Thoracic aorta (tissue), 2 donors: Measurements from ENCODE around the gene SPESP1. TPM values are rescaled to one million over a fixed set of nuclear protein-coding genes. Genes with fewer than 3 reads are reported as not detected.
"Not testable (repeated sequence)": the region's sequence is repeated elsewhere in the genome, so short reads cannot be mapped to it uniquely, and the experiment has no call there.

ENCODE experiments used
- ATAC-seq: fragments of 150-250 bp; one replicate; pipeline ENCODE4 v1.8.0; 2017; ENCODE audit warnings: low read depth; ENCODE audit not compliant: insufficient number of reproducible peaks, low FRiP score
- DNase-seq: peaks from one replicate; pipeline ENCODE4 v3.0.0-alpha.2; 2020; ENCODE audit warnings: low spot score
- H3K27ac ChIP-seq, 2 donors: fragments of 200-600 bp; sonication (generic); 1 replicate in 1 of 2; 2 replicates in 1 of 2; pipeline ENCODE4 v1.5.1; 2016; ENCODE audit warnings: mild to moderate bottlenecking in 2 of 2, moderate library complexity in 2 of 2
- H3K27me3 ChIP-seq: fragments of 200-600 bp; sonication (generic); replicated peaks from 2 replicates; pipeline ENCODE4 v1.6.0; 2016; ENCODE audit warnings: mild to moderate bottlenecking; ENCODE audit not compliant: insufficient read depth
- H3K36me3 ChIP-seq: fragments of 200-600 bp; sonication (generic); one replicate; pipeline ENCODE4 v1.5.1; 2016
- H3K4me1 ChIP-seq, 2 donors: fragments of 200-600 bp; sonication (generic); 1 replicate in 1 of 2; 2 replicates in 1 of 2; pipeline versions ENCODE4 v1.5.1 to v1.6.0; 2016; ENCODE audit warnings: low read depth in 2 of 2, mild to moderate bottlenecking in 1 of 2; ENCODE audit not compliant: control insufficient read depth in 1 of 2
- H3K4me3 ChIP-seq: fragments of 200-600 bp; sonication (generic); 2 replicates; pipeline ENCODE4 v1.5.1; 2016; ENCODE audit warnings: mild to moderate bottlenecking
- H3K9me3 ChIP-seq: fragments of 200-600 bp; sonication (generic); 2 replicates; pipeline ENCODE4 v1.5.1; 2016
- CTCF ChIP-seq: fragments of 200-600 bp; sonication (generic); IDR thresholded peaks from one replicate; pipeline ENCODE4 v1.5.1; 2019; ENCODE audit warnings: antibody characterized with exemption
- total RNA-seq, 2 donors: library from RNA; depleted of rRNA; stranded (reverse); fragments of >200 nt; gene quantifications; one replicate each; pipeline versions ENCODE4 v1.1.0 to v1.2.3, GENCODE V29; 2016

Gene SPESP1
- total RNA-seq, 2 donors from 2014 or later, result 2.7 to 3.3 TPM

DNA sequence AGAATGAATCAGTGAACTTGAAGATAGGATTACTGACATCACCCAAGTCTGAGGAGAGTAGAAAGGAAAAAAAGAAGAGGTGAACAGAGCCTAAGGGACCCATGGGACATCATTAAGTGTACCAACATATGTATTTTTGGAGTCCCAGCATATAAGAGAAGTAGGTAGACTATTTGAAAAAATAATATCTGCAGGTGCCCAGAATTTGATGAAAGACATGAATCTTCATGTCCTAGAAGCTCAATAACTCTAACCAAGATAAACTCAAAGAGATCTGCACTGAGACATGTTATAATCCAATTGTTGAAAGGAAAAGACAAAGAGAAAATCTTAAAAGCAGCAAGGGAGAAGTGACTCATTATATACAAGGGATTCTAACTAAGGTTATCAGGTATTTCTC lies 39.0 kb downstream of the SPESP1 start:
- no peak for TF ChIP-seq CTCF
- no peak overlapping the region for H3K27ac ChIP-seq
- DNase-seq (no peak), ATAC-seq (no peak)
- no peak overlapping the region for H3K4me3 ChIP-seq
- no peaks in the 10 kb centered on the region for H3K36me3 ChIP-seq
- no peaks in the 10 kb centered on the region for H3K4me1 ChIP-seq
- H3K9me3 ChIP-seq, result peaks cover 12% of the 10 kb centered on the region
- H3K27me3 ChIP-seq, result no peaks in the 10 kb centered on the region

DNA sequence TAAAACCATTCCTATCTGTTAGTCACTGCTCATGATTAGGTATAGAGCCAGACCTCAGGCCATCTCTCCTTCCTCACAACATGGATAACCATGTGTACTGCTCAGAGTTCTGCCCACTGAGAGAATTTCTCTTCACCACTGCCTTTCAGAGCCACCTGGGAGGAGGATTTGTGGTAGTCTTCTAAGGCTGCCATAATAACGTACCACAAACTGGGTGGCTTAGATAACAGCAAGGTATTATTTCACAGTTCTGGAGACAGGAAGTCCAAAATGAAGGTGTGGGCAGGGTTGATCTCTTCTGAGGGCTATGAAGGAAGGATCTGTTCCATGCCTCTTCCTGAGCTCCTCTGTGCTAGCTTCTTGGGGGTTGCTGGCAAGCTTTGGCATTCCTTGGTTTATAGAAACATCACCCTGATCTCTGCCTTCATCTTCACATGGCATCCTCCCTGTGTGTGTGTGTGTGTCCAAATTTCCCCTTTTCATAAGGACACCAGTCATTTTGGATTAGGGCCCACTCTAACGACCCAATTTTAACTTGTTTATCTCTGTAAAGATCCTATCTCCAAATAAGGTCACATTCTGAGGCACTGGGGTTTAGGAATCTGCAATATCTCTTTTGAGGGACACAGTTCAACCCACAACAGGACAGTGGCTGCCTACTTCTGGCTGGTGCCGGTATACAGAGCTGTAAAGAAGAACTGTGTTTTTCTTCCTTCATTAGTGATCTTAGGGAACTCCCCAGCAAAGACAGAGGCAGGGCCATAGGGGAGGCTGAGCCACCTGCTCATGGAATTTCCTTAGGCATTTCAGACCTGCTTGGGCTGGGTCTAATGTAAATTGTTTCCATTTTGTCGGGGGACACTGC lies 42.1 kb downstream of the SPESP1 start:
- no peaks in the 10 kb centered on the region for H3K4me1 ChIP-seq
- H3K27ac ChIP-seq, result no peak overlapping the region
- DNase-seq, result no peak
- no peak for TF ChIP-seq CTCF
- H3K9me3 ChIP-seq, result peaks cover 12% of the 10 kb centered on the region
- no peak overlapping the region for H3K4me3 ChIP-seq
- no peaks in the 10 kb centered on the region for H3K36me3 ChIP-seq
- no peaks in the 10 kb centered on the region for H3K27me3 ChIP-seq
- no peak for ATAC-seq

DNA sequence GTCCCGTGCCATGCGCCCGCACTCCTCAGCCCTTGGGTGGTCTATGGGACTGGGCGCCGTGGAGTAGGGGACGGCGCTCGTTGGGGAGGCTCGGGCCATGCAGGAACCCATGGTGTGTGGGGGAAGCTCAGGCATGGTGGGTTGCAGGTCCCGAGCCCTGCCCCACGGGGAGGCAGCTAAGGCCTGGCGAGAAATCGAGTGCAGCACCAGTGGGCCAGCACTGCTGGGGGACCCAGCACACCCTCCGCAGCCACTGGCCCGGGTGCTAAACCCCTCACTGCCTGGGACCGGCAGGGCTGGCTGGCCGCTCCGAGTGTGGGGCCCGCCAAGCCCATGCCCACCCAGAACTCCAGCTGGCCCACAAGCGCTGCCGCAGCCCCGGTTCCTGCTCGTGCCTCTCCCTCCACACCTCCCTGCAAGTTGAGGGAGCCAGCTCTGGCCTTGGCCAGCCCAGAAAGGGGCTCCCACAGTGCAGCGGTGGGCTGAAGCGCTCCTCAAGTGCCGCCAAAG lies 45.4 kb downstream of the SPESP1 start:
- H3K27me3 ChIP-seq, H3K4me3 ChIP-seq, H3K36me3 ChIP-seq, H3K27ac ChIP-seq, ATAC-seq, H3K4me1 ChIP-seq, H3K9me3 ChIP-seq, DNase-seq: not testable (repeated sequence)

- not testable (repeated sequence) for DNase-seq, H3K36me3 ChIP-seq, H3K27me3 ChIP-seq, ATAC-seq, H3K27ac ChIP-seq, H3K9me3 ChIP-seq, H3K4me3 ChIP-seq, H3K4me1 ChIP-seq
These were observed 47.1 kb downstream of the SPESP1 start for GRCh38 chr15:68977426-68977825.

GRCh38 chr15:68979006-68979405 lies 48.7 kb downstream of the SPESP1 start:
- no peak for ATAC-seq

More at GRCh38 chr15:68979006-68979405, 48.7 kb downstream of the SPESP1 start:
- H3K27ac ChIP-seq, result no peak overlapping the region
- no peak overlapping the region for H3K4me3 ChIP-seq
- no peak for DNase-seq
- no peaks in the 10 kb centered on the region for H3K4me1 ChIP-seq
- H3K36me3 ChIP-seq, result no peaks in the 10 kb centered on the region
- no peaks in the 10 kb centered on the region for H3K9me3 ChIP-seq
- no peak for TF ChIP-seq CTCF
- no peaks in the 10 kb centered on the region for H3K27me3 ChIP-seq
